Fibroblast of skin of left biceps (primary cell): ENCODE data around the gene FRG2B.
"Not testable (repeated sequence)": the region's sequence is repeated elsewhere in the genome, so short reads cannot be mapped to it uniquely, and the experiment has no call there.

ENCODE experiments used
- DNase-seq, 2 experiments: peaks; one replicate each; pipeline ENCODE4 v3.0.0-alpha.2; 2013; ENCODE audit warnings: low read depth in 2 of 2

FRG2B gene

DNA sequence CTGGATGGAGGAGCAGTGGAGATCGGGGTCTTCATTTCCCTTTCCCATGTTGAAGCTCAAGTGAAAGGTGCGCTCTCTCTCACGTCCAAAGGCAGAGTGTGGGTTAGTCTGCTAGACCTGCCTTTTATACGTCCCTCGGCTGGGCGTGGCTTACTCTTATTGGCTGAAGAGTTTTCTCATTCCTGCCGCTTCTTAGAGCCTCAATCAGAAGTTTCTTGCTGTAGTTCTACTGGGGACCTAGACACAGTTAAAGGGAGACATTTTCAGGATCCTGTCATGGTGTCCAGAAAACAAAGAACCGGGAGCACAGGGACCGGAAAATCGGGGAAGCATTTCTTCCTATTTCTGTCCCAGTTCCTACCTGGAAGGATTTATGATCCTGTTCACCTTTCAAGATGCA is at the start of gene FRG2B:
Gene FRG2B, minus strand, starts transcription at position 101 of the 400 bp plus-strand sequence. Its CDS starts 53 bp downstream, at position 48.
- not testable (repeated sequence) for DNase-seq

DNA sequence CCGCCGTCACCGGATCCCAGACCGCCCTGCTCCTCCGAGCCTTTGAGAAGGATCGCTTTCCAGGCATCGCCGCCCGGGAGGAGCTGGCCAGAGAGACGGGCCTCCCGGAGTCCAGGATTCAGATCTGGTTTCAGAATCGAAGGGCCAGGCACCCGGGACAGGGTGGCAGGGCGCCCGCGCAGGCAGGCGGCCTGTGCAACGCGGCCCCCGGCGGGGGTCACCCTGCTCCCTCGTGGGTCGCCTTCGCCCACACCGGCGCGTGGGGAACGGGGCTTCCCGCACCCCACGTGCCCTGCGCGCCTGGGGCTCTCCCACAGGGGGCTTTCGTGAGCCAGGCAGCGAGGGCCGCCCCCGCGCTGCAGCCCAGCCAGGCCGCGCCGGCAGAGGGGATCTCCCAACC is 40.9 kb upstream of the FRG2B start:
- DNase-seq: not testable (repeated sequence)

DNA sequence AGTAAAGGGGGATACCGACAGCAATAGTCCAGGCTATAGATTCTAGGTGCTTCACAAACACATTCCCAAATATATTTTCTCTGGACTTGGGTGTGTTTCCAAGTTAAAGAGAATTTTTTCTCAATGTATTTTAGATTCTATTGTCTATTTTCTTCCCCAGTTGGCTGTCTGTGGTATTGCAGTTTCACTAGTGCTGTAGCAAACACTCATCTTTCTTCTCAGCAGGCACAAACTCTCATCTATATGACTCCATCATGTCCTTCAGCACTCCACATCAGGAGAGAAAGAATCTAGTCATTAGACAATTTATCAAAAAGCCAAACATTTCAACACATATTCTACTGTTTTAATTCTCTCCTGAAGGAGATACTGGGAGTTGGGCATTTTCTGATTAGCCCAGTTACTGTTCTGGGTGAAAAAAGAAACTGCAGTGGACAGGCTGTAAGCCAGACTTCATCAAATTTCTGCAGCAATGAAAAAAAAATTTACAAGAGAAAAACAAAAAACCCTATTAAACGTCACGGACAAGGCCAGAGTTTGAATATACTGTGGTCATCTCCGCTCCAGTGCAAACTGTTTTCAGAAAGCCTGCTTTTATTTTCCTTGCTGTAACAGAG is 37.1 kb upstream of the FRG2B start:
- DNase-seq: not testable (repeated sequence)

DNA sequence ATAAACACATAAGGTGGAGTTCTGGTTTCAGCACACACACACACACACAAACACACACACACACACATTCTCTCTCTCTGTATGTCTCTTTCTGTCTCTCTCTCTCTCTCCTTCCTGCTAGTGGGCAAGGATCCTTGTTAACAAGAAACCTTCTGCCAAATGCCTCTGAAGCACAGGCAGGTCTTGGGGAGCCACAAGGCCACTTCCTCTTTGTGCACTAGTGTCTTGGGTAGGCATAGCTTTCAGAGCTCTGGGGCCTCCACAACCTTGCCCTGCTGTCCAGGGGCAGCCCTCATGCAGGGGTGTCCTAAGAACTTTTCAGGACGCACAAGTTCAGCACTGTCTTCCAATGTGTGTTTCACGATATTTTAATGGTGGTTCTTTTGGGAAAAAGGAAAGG is 34.5 kb upstream of the FRG2B start:
- DNase-seq: not testable (repeated sequence)

DNA sequence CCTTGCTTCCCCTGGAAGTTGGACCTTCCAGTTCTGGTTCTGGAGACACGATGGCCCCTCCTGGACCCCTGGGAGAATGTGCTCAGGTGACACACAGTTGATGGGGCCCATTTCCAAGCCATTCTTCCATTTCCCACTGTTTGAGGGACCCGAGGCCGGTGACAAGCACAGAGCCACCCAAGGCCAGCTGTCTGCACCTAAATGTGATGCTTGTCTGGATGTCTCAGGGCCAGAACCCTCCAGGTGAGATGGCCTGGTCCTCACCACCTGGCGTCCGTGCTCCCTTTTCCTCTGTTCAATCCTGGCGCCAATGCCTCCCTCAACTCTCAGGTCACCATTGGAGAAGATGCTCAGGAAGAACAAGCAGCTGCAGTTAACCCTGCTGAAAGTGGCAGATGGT is 33.9 kb upstream of the FRG2B start:
- DNase-seq: not testable (repeated sequence)

DNA sequence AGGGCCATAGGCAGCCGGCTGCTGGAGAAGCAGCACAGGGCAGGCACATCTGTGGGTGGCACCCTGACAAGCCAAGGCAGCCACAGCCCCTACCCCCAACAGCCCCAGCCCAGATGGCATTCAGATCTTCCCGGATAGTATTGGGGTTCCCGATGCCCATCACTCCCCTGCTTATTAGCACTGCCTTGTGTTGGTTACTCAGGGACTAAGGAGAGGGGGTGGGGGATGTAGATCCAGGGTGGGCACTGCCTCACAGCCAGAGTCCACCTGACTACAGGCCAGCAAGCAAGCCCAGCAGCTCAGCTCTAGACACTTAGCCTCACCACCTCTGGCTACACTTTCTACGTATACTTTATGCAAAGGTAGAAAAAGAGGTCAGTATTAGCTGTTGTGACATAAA is 30.7 kb upstream of the FRG2B start:
- not testable (repeated sequence) for DNase-seq

DNA sequence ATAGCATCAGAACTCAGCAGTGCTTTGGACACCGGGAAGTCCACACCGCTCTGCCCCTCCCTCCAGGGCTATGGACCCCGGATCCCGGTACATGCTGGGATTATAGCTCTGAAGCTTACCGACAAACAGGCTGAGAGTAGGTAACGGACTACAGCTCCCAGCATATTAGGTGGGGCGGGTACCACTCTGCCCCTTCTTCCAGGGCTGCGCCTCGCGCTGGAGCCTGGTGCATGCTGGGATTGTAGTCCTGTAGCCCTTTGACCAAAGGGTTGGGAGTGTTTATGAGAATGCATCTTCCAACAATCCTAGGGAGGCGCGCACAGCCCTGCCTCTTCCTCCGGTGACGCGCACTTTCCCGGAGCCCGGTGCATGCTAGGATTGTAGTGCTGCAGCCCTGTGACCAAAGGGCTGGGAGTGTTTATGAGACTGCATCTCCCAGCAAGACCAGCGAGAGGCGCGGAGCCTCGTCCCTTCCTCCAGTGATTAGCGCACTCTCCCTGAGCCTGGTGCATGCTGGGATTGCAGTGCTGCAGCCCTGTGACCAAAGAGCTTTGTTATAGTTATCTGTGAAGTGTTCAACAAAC is 22.4 kb upstream of the FRG2B start:
- not testable (repeated sequence) for DNase-seq

DNA sequence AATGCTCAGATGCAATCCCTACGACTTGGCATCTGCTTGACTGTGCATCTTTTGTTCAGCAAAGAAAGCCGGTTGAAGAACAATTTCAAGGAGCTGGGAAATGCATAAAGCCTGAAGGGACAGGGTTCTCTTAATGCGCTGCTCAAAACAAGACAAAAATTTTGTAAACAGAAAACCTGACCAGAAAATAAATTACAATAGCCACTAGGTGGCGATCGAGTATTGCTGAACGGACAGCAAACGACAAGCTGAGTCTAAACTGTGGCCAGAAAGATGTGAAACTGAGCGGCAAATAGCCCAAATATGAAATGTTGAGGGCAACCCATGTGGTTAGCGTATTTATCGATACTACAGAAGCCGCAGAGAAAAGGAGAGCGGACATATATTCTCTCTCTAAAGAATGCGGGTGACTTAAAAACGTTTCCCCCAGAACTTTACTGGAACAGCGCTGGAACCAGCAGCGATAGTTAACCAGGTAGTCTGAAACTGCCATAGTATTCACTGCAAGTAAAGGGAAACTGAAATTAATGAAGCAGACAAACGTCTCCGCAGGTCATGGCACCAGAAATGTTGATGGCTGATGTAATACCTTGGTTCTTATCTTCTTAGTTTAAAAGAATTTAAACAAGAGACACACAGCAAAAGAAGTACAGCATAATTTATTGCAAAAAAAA is 20.6 kb upstream of the FRG2B start:
- DNase-seq: not testable (repeated sequence)

DNA sequence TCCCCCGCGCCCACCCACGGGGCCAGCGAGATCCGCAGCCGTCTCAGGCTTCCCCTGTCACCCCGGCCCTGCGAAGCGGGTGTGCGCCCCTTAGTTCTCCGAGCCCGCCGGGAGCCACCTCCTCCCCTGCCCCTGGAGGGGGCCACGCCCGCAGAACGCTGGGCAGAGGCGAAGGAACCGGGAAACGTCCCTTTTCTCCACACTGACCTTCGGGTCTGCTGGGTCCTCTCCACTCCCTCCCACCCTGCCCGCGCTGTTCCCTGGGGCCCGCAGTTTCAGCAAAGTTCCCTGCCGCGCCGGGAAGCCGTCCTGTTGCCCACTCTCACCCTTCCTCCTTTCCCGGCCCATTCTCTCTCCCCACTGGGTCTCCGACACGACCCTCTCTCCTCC is 11.2 kb upstream of the FRG2B start:
- DNase-seq: not testable (repeated sequence)

DNA sequence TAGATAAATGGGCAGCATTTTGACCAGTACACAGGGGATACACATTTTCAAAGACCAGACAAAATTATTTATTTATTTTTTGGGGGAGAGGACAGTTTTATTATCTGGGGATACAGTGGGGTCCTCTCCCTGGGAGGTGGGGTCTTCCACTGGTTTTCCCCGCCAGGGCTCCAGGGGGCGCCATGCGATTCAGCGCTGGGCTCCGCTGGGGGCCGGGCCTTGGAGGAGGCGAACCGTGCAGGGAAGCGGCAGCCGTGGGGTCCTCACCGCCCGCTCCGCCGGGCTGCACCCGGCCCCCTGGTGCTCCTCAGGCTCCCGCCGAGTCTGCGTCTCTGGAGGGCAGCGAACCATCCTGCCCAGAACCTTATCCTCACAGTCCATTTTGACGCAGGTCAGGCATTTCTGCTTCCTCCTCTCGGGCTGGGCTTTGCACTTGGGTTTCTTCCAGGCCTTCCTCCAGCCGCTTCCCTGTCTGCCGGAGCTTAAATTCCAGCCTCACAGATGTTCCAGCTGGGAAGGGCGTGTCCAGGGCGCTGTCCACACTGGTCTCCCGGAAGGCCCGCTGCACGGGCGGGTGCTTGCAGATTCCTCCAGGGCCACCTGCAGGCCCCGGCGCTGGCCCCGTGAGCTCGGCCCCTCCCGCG is 10.7 kb upstream of the FRG2B start:
- DNase-seq: not testable (repeated sequence)

DNA sequence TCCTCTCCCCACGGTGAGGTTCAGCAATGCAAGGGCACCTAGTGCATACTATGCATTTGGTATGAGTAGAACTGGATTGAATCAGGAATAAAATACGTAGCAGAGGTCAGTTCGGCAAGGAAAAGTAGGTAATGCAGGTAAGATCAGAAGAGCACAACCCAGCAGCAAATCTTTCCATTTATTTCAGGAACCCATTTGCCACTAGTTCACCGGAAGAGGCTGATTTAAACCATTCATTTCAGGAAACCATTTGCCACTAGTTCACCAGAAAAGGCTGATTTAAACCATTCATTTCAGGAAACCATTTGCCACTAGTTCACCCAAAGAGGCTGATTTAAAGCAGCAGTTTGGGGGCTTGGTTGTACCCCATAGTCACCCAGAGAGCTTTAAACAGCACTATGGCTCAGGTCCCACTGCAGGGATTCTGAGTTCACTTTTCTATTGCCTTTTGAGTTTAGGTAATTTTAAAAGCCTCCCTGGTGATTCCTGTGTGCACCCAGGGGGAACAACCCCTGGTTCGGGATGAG is 4.2 kb upstream of the FRG2B start:
- not testable (repeated sequence) for DNase-seq

DNA sequence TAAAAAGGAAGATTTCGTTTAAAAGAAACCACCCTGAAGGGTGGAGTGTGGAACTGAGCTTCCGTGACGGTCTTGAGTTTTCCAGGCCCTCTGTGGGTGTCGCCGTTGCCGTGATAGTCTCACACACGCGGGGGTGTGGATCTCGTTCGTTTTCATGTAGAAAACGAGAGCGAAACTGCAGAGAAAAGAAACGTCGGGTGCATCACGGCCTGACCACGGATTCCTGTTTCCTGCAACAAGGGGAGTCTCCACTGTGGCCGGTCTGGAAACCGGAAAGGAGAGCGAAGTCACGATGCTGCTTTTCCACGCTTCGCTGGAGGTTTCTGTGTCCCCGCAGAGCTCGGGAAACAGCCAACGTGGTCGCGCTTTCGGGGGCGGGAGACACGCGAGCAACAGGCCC is 4.1 kb downstream of the FRG2B start:
- DNase-seq: not testable (repeated sequence)

DNA sequence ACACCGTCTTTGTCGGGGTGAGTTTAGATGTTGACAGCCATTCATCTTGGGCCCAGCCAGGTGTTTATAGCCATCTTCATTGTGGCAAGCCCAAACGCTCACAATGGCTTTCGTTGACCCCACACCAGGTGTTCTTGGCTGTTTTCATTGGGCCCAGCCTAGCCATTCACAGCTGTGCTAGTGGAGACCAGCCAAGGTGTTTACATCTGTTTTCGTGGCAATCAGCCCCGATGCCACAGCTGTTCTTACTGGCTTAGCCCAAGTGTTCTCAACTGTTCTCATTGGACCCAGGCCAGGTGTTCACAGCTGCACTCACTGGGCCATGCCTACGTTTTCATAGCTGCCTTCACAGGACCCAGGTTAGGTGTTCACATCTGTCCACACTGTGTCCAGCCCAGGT is 7.7 kb downstream of the FRG2B start:
- DNase-seq: no peak

DNA sequence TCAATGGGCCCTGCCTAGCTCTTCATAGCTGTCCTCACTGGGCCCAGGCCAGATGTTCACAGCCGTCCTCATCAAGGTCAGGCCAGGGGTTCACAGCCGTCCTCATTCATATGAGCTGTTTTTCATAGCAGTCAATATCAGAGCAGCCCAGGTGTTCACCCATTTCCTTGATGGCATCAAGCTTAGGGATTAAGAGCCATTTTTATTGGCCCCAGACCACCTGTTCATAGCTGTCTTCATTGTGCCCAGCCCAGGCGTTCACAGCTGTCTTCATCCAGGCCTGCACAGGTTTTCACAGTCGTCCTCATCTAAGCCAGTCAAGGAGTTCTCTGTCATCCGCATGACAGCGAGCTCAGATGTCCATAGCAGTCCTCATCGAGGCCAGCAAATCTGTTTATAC is 9.4 kb downstream of the FRG2B start:
- DNase-seq: no peak

DNA sequence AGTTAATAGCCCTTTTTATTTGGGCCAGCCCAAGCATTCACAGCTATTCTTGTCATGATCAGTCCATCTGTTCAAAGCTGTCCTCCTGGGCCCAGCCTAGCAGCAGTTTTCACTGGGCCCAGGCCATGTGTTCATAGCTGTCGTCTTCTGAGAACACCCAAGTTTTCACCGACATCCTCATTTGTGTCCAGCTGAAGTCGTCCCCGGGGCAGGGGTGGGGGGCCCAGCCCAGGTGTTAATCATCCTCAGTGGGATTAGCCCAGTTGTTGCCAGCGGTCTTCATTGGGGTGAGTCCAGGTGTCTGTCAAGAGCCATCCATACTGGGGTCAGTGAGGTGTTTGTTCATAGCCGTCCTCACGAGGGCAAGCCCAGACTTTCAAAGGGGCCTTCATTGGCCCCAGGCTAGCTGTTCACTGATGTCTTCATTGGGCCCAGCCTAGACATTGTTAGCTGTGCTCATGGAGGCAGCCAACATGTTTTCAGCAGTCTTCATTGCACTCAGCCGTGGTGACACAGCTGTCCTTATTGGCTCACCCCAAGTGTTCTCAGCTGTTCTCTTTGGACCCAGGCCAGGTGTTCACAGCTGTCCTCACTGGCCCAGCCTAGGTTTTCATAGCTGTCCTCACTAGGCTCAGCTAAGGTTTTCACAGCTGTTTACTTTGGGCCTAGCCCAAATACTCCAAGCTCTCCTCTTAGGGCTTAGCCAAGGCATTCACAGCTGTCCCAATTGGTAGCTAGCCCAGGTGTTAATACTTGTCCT is 10.0 kb downstream of the FRG2B start:
- no peak for DNase-seq

DNA sequence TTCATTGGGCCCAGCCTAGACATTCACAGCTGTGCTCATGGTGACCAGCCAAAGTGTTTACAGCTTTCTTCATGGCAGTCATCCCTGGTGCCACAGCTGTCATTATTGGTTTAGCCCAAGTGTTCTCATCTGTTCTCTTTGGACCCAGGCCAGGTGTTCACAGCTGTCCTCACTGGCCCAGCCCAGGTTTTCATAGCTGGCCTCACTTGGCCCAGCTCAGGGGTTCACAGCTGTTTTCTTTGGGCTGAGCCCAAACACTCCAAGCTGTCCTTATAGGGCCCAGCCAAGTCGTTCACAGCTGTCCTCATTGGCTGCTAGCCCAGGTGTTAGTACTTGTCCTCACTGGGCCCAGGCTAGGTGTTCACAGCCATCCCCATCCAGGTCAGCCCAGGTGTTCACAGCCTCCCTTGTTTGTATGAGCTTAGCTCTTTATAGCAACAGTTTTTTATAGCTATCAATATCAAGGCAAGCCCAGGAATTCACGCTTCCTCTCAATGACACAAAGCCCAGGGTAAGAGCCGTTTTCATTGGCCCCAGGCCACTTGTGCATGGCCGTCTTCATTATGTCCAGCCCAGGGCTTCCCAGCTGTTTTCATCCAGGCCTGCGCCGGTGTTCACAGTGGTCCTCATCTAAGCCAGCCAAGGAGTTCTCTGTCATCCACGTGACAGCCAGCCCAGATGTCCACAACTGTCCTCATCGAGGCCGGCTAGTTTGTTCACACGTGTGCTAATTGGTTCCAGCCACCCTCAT is 11.6 kb downstream of the FRG2B start:
- DNase-seq: no peak

DNA sequence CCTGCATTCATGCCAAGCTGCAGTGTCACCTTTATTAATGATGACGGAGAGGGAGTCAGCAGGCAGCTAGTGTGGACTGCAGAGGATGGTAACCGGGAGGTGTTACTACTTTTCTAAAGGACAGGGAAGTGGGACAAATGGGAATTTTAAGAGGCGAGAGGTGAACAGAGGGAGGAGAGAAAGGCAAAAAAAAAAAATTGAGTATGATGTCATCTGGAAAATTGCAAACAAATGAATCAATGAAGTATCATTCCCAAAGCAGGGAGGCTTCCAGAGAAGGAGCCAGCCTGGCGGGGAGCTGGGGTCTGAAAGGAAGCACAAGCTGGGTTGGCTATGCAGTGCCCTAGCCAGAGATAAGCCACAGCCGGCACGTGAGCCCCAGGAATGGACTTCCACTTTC is 12.9 kb downstream of the FRG2B start:
- DNase-seq: no peak

DNA sequence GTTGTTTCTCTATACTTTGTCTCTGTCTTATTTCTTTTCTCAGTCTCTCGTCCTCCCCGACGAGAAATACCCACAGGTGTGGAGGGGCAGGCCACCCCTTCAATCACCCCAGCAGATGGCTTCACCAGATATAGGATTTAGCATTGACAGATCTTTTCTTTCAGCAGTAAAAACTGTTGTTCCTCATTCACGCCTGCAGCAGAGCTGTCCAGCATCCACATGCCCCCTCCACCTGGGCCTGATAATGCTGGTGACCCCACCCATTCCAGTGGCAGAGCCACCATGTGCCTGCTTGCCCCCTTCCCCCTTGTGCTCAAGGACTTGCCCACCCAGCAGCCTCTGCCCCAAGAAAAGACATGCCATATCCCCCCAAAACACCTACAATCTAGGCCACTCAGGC is 15.5 kb downstream of the FRG2B start:
- no peak for DNase-seq

DNA sequence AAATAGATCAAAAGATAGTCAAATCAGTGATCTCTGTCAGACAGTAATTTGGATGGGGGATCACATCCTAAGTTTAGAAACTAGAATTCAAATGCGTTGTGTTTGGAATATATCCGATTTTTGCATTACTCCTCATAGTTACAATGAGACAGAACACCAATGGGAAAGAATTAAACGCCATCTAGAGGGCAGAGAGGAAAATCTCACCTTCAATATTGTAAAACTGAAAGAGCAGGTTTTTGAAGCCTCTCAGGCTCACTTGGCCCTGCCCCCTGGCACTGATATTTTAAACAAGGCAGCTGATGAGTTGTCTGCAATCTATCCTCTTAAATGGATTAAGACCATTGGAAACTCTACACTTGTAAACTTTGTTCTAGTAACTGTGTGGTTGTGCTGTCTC is 17.7 kb downstream of the FRG2B start:
- no peak for DNase-seq

DNA sequence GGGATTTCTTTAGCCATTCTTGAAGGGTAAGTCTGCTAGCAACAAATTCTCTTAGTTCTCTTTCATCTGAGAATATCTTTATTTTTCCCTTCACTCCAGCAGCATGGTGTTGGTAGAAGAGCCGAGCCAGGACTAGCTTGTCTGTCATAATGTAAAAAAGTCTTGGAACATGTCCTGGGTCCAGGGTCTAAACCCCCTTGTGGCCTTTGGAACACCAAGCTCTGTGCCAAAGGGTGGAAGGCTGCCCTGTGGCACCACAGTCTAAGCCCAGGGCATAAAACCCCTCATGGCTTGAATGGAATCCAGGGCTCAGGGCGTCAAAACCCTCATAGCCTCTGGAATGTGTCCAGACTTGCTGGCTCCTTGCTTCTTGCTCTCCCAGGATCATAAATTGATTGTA is 23.2 kb downstream of the FRG2B start:
- not testable (repeated sequence) for DNase-seq

DNA sequence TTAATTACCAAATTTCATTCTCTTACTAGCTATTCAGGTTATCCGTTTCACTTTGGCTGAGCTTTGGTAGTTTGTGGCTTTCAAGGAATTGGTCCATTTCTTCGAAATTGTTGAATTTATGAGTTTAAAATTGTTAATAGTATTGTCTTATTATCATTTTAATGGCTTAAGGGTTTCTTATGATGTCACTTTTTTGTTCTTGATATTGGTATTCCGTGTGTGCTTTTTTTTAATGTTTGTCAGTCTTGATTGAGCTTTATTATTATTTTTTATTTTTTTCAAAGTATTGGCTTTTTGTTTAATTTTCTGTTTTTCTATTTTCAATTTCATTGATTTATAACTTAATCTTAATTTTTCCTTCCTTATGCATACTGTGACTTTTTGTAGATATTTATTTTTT is 25.9 kb downstream of the FRG2B start:
- no peak for DNase-seq
